HUES6 (cell line): ENCODE data around the gene PSMA4.

Experiments used
- H3K27ac ChIP-seq: 2 replicates; pipeline ENCODE4 v1.7.0; 2013; ENCODE audit warnings: low read depth, mild to moderate bottlenecking, low read length, inconsistent platforms
- H3K27me3 ChIP-seq: 2 replicates; pipeline ENCODE4 v1.6.1; 2013; ENCODE audit warnings: low read length; ENCODE audit not compliant: control insufficient read depth, insufficient read depth
- H3K36me3 ChIP-seq: 2 replicates; pipeline ENCODE4 v1.6.1; 2013; ENCODE audit warnings: low read length; ENCODE audit not compliant: control insufficient read depth, insufficient read depth
- H3K4me1 ChIP-seq: 2 replicates; pipeline ENCODE4 v1.6.1; 2013; ENCODE audit warnings: low read length; ENCODE audit not compliant: control insufficient read depth, insufficient read depth
- H3K4me3 ChIP-seq: 2 replicates; pipeline ENCODE4 v1.5.1; 2013; ENCODE audit warnings: low read depth, low read length
- H3K9ac ChIP-seq: one replicate; pipeline ENCODE4 v1.6.1; 2013; ENCODE audit warnings: mild to moderate bottlenecking, low read length
- H3K9me3 ChIP-seq: 2 replicates; pipeline ENCODE4 v1.6.1; 2013; ENCODE audit warnings: low read depth, low read length; ENCODE audit not compliant: control insufficient read depth, insufficient read depth

Gene PSMA4

GRCh38 chr15:78573416-78573815, 33.2 kb downstream of the PSMA4 start:
- Histone ChIP-seq H3K27me3 (no peaks in the 10 kb centered on the region), H3K27ac (no peak overlapping the region), H3K4me3 (no peak overlapping the region), H3K4me1 (no peaks in the 10 kb centered on the region), H3K9ac (no peak overlapping the region), H3K9me3 (no peaks in the 10 kb centered on the region), H3K36me3 (no peaks in the 10 kb centered on the region)

GRCh38 chr15:78574944-78575343, 34.7 kb downstream of the PSMA4 start:
- Histone ChIP-seq H3K27ac (no peak overlapping the region), H3K27me3 (no peaks in the 10 kb centered on the region), H3K36me3 (no peaks in the 10 kb centered on the region), H3K4me3 (no peak overlapping the region), H3K9me3 (no peaks in the 10 kb centered on the region), H3K4me1 (no peaks in the 10 kb centered on the region), H3K9ac (no peak overlapping the region)

GRCh38 chr15:78597583-78597982, 57.3 kb downstream of the PSMA4 start:
- H3K27ac ChIP-seq: no peak overlapping the region
- no peaks in the 10 kb centered on the region for H3K4me1 ChIP-seq
- no peaks in the 10 kb centered on the region for H3K27me3 ChIP-seq
- H3K9ac ChIP-seq: no peak overlapping the region
- H3K9me3 ChIP-seq: no peaks in the 10 kb centered on the region
- H3K4me3 ChIP-seq: no peak overlapping the region
- H3K36me3 ChIP-seq: peaks cover 17% of the 10 kb centered on the region

GRCh38 chr15:78598348-78598747, 58.1 kb downstream of the PSMA4 start:
- no peak overlapping the region for H3K9ac ChIP-seq
- H3K4me3 ChIP-seq: no peak overlapping the region
- no peaks in the 10 kb centered on the region for H3K9me3 ChIP-seq
- H3K4me1 ChIP-seq: no peaks in the 10 kb centered on the region
- H3K27ac ChIP-seq: no peak overlapping the region
- peaks cover 11% of the 10 kb centered on the region for H3K36me3 ChIP-seq
- H3K27me3 ChIP-seq: no peaks in the 10 kb centered on the region

DNA sequence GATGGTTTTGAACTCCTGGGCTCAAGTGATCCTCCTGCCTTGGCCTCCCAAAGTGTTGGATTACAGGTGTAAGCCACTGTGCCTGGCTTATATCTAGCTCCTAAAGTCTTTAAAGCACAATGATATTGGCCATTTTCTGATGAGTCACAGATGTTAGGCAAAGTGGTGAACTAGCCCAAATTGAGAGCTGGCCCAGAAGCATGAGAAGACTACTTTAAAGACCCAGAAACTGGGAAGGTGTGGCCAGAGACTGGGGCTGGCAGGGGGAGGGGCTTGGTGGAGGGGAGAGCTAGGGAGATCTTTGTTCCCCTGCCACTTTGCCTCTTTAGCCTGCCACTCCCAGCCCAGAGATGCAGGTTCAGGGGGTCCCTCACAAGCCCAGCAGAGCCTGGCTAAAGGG, 58.9 kb downstream of the PSMA4 start:
- Histone ChIP-seq H3K27me3 (no peaks in the 10 kb centered on the region), H3K27ac (no peak overlapping the region), H3K9ac (no peak overlapping the region), H3K4me1 (no peaks in the 10 kb centered on the region), H3K4me3 (no peak overlapping the region), H3K36me3 (peaks cover 9% of the 10 kb centered on the region), H3K9me3 (no peaks in the 10 kb centered on the region)
